ENCODE results near the gene CRYL1. TPM values are rescaled to one million over a fixed set of nuclear protein-coding genes. Genes with fewer than 3 reads are reported as not detected.

The CRYL1 gene
- total RNA-seq, 1 experiment from 2014 or later: 3.7 TPM

GRCh38 chr13:20383058-20383457, 142.6 kb downstream of the CRYL1 start:
- Histone ChIP-seq H2BK12ac (ENCODE audit: insufficient read length, low read depth, low read length) (no peak overlapping the region), H3K27ac (ENCODE audit: insufficient read length, low read depth, low read length) (no peak overlapping the region), H3K14ac (ENCODE audit: insufficient read depth, low read length) (no peak overlapping the region), H4K91ac (ENCODE audit: insufficient read length, low read depth, low read length) (no peak overlapping the region), H3K23me2 (ENCODE audit: insufficient read length, low read depth, low read length, poor library complexity, severe bottlenecking) (no peaks in the 10 kb centered on the region), H4K5ac (ENCODE audit: insufficient read length, low read depth, low read length) (no peak overlapping the region), H3K23ac (ENCODE audit: insufficient read length, low read depth, low read length) (no peak overlapping the region), H3K79me1 (ENCODE audit: insufficient read depth, low read depth, low read length, poor library complexity, severe bottlenecking) (no peaks in the 10 kb centered on the region), H3K27me3 (ENCODE audit: insufficient read depth, low read length) (no peaks in the 10 kb centered on the region), H3K56ac (ENCODE audit: insufficient read length, low read depth, low read length) (no peak overlapping the region), H2BK120ac (ENCODE audit: low read depth, low read length, poor library complexity, severe bottlenecking) (no peak overlapping the region), H3K4me1 (ENCODE audit: insufficient read depth, low read length) (no peaks in the 10 kb centered on the region), H4K8ac (replicated peaks; ENCODE audit: insufficient read length, low read depth, low read length) (no peak overlapping the region), H2AFZ (ENCODE audit: low read length) (no peak overlapping the region), H3K79me2 (ENCODE audit: insufficient read depth, low read length) (no peaks in the 10 kb centered on the region), H2BK5ac (ENCODE audit: insufficient read length, low read length) (no peak overlapping the region), H2BK20ac (ENCODE audit: low read depth, low read length, poor library complexity, severe bottlenecking) (no peak overlapping the region), H3T11ph (ENCODE audit: low read length) (no peak overlapping the region), H3K9ac (ENCODE audit: extremely low read depth, insufficient read length, low read length) (no peak overlapping the region), H3K4ac (ENCODE audit: low read depth, low read length) (no peak overlapping the region), H3K4me2 (ENCODE audit: insufficient read depth, insufficient read length, low read length) (no peak overlapping the region), H3K18ac (ENCODE audit: insufficient read length, low read depth, low read length) (no peak overlapping the region), H2AK5ac (ENCODE audit: insufficient read length, low read length) (no peak overlapping the region), H4K20me1 (ENCODE audit: control insufficient read depth, insufficient read depth, insufficient read length) (no peaks in the 10 kb centered on the region), H2BK15ac (ENCODE audit: low read depth, low read length) (no peak overlapping the region), H3K9me3 (ENCODE audit: control insufficient read depth, low read depth, low read length) (no peaks in the 10 kb centered on the region)
- Mint-ChIP-seq H3K4me3 (no peak overlapping the region), H3K36me3 (ENCODE audit: insufficient read depth in 1 of 3, low read depth in 3 of 3) (peaks cover 0 to 8% (median 2%) of the 10 kb centered on the region in 3 experiments; a peak in 3 of 7 replicates), H3K27ac (no peak overlapping the region), H3K9me3 (peaks cover 8 to 12% of the 10 kb centered on the region in 2 experiments; a peak in 4 of 5 replicates), H3K27me3 (ENCODE audit: low read depth) (peaks cover 7% of the 10 kb centered on the region), H3K4me1 (peaks cover 2 to 3% of the 10 kb centered on the region in 2 experiments; a peak in 1 of 4 replicates)
- TF ChIP-seq CTCF (conservative IDR thresholded peaks at IDR 0.05): no peak
- WGBS (ENCODE audit: extremely low coverage, insufficient read length, low lambda C conversion rate): no CpG with 5 or more reads among the region's 2 CpGs
- DNase-seq: no peak
